SU-DHL-6 (cell line): ENCODE measurements around the gene METTL21A.
"Not testable (repeated sequence)": the region's sequence is repeated elsewhere in the genome, so short reads cannot be mapped to it uniquely, and the experiment has no call there.

Experiments used
- H2AFZ ChIP-seq: fragments of 200-600 bp; sonication (generic); 2 replicates; pipeline ENCODE4 v1.6.1; 2014; ENCODE audit warnings: low read depth, mild to moderate bottlenecking, moderate library complexity, mixed read lengths, antibody characterized with exemption, low read length; ENCODE audit not compliant: severe bottlenecking
- H3F3A ChIP-seq: fragments of 200-600 bp; shearing (Covaris generic); 2 replicates; pipeline ENCODE4 v1.6.0; 2016; ENCODE audit warnings: antibody characterized with exemption, mild to moderate bottlenecking; ENCODE audit not compliant: insufficient read depth
- H3K27ac ChIP-seq: fragments of 200-600 bp; sonication (generic); 2 replicates; pipeline ENCODE4 v1.5.1; 2016; ENCODE audit warnings: low read depth, mild to moderate bottlenecking, low read length, moderate library complexity, mixed read lengths
- H3K27me3 ChIP-seq: fragments of 200-600 bp; sonication (generic), shearing (Covaris generic); 2 replicates; pipeline ENCODE4 v1.6.0; 2014; ENCODE audit warnings: mild to moderate bottlenecking, low read length
- H3K36me3 ChIP-seq: fragments of 200-600 bp; sonication (generic); 2 replicates; pipeline ENCODE4 v1.6.1; 2014; ENCODE audit warnings: mild to moderate bottlenecking, low read length, mixed read lengths
- H3K4me2 ChIP-seq: fragments of 300-600, 200-600 bp; shearing (Covaris generic), sonication (generic); 2 replicates; pipeline ENCODE4 v1.6.0; 2014; ENCODE audit warnings: low read length, low read depth, mild to moderate bottlenecking; ENCODE audit not compliant: poor library complexity, severe bottlenecking
- H3K4me3 ChIP-seq: fragments of 200-600 bp; sonication (generic); 2 replicates; pipeline ENCODE4 v1.5.1; 2014; ENCODE audit warnings: antibody characterized with exemption, low read length, mild to moderate bottlenecking, mixed read lengths; ENCODE audit not compliant: insufficient read depth, poor library complexity, severe bottlenecking
- H3K79me2 ChIP-seq: fragments of 200-600 bp; sonication (generic); 2 replicates; pipeline ENCODE4 v1.6.1; 2014; ENCODE audit warnings: mild to moderate bottlenecking, low read length, moderate library complexity; ENCODE audit not compliant: insufficient read depth
- H3K9ac ChIP-seq: fragments of 200-600 bp; sonication (generic); 2 replicates; pipeline ENCODE4 v1.7.0; 2014; ENCODE audit warnings: mild to moderate bottlenecking, low read length
- H3K9me2 ChIP-seq: fragments of 200-600 bp; sonication (generic); replicated peaks from 2 replicates; pipeline ENCODE4 v1.6.1; 2014; ENCODE audit warnings: low read length; ENCODE audit not compliant: insufficient read depth
- H3K9me3 ChIP-seq: fragments of 200-600 bp; sonication (generic); 2 replicates; pipeline ENCODE4 v1.6.1; 2014; ENCODE audit warnings: low read length, mixed read lengths; ENCODE audit not compliant: insufficient read depth
- H4K20me1 ChIP-seq: fragments of 200-600 bp; sonication (generic); 2 replicates; pipeline ENCODE4 v1.6.1; 2014; ENCODE audit warnings: low read depth, mild to moderate bottlenecking, antibody characterized with exemption, low read length, moderate library complexity, mixed read lengths
- EZH2phosphoT487 ChIP-seq: fragments of 200-600 bp; sonication (generic), shearing (Covaris generic); conservative IDR thresholded peaks from 2 replicates; pipeline ENCODE4 v1.6.1; 2018; ENCODE audit warnings: mild to moderate bottlenecking, antibody characterized with exemption, low read length, moderate library complexity, mixed read lengths
- TF ChIP-seq, protein P1 (sequence below): fragments of 200-600 bp; sonication (generic); IDR thresholded peaks from one replicate; pipeline ENCODE4 v1.5.1; 2017; ENCODE audit warnings: antibody characterized with exemption, mild to moderate bottlenecking, low read length, moderate library complexity; ENCODE audit not compliant: insufficient read depth, poor library complexity, severe bottlenecking

The METTL21A gene

DNA sequence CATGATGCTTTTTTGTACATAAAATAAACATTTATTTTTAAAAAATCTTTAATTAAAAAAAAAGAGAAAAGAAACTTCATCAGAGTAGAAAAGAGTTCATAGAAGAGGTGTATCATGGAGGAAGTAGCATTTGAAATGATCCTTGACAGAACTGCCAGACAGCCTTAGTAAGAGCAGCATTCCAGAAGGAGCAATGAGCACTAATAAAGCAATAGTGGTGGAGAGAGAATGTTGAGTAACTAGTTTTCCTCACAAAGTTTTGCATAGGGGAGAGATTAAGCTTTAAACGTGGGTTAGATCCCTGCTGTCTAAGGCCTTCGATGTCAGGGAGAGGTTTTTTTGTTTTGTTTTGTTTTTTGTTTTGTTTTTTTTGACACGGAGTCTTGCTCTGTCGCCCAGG lies 29.8 kb upstream of the METTL21A start:
- Histone ChIP-seq H4K20me1 (no peaks in the 10 kb centered on the region), H3K9me2 (no peaks in the 10 kb centered on the region), H3K36me3 (no peaks in the 10 kb centered on the region), H3F3A (no peaks in the 10 kb centered on the region), H3K27me3 (no peaks in the 10 kb centered on the region), H3K4me2 (no peak overlapping the region), H3K27ac (no peak overlapping the region), H3K79me2 (no peaks in the 10 kb centered on the region), H2AFZ (no peak overlapping the region), H3K4me3 (no peak overlapping the region), H3K9me3 (no peaks in the 10 kb centered on the region), H3K9ac (no peak overlapping the region)
- TF ChIP-seq, protein P1, sequence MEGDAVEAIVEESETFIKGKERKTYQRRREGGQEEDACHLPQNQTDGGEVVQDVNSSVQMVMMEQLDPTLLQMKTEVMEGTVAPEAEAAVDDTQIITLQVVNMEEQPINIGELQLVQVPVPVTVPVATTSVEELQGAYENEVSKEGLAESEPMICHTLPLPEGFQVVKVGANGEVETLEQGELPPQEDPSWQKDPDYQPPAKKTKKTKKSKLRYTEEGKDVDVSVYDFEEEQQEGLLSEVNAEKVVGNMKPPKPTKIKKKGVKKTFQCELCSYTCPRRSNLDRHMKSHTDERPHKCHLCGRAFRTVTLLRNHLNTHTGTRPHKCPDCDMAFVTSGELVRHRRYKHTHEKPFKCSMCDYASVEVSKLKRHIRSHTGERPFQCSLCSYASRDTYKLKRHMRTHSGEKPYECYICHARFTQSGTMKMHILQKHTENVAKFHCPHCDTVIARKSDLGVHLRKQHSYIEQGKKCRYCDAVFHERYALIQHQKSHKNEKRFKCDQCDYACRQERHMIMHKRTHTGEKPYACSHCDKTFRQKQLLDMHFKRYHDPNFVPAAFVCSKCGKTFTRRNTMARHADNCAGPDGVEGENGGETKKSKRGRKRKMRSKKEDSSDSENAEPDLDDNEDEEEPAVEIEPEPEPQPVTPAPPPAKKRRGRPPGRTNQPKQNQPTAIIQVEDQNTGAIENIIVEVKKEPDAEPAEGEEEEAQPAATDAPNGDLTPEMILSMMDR: no peak
- no peak for TF ChIP-seq EZH2phosphoT487

DNA sequence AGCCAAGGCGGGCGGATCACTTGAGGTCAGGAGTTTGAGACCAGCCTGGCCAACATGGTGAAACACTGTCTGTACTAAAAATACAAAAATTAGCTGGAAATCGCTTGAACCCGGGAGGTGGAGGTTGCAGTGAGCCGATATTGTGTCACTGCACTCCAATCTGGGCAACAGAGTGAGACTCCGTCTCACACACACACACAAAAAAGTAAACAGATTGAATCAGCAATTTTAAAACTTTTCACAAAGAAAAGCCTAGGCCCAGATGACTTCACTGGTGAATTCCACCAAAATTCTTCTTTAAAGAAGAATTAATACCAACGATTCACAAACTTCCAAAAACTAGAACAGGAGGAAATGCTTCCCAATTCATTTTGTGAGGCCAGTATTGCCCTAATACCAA lies 21.4 kb upstream of the METTL21A start:
- H4K20me1 ChIP-seq, H3K79me2 ChIP-seq, H3K9me2 ChIP-seq, H2AFZ ChIP-seq, H3K9ac ChIP-seq, H3K27me3 ChIP-seq, H3K27ac ChIP-seq, H3K4me3 ChIP-seq, H3K9me3 ChIP-seq, H3K4me2 ChIP-seq, H3K36me3 ChIP-seq, H3F3A ChIP-seq: not testable (repeated sequence)

DNA sequence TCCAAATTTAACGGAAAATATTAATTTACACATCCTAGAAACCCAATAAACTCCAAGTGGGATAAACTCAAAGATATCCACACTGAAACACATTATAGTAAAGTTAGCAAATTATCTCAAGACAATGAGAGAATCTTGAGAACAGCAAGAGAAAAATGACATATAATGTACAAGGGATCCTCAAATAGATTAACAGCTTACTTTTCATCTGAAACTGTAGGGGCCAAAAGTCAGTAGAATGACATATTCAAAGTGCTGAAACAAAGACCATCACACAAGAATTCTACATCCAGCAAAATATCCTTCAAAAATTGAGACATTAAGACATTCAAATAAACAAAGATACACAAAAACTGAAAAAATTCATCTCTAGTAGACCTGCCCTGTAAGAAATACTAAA lies 18.7 kb upstream of the METTL21A start:
- Histone ChIP-seq H3K79me2 (no peaks in the 10 kb centered on the region), H3F3A (no peaks in the 10 kb centered on the region), H3K36me3 (no peaks in the 10 kb centered on the region), H2AFZ (no peak overlapping the region), H3K27me3 (no peaks in the 10 kb centered on the region), H3K9me2 (no peaks in the 10 kb centered on the region), H3K9ac (no peak overlapping the region), H3K27ac (no peak overlapping the region), H4K20me1 (no peaks in the 10 kb centered on the region), H3K4me3 (no peak overlapping the region), H3K9me3 (peaks cover 7% of the 10 kb centered on the region; the same call in 1 of the 2 replicates), H3K4me2 (no peak overlapping the region)
- no peak for TF ChIP-seq EZH2phosphoT487
- TF ChIP-seq, protein P1: no peak

DNA sequence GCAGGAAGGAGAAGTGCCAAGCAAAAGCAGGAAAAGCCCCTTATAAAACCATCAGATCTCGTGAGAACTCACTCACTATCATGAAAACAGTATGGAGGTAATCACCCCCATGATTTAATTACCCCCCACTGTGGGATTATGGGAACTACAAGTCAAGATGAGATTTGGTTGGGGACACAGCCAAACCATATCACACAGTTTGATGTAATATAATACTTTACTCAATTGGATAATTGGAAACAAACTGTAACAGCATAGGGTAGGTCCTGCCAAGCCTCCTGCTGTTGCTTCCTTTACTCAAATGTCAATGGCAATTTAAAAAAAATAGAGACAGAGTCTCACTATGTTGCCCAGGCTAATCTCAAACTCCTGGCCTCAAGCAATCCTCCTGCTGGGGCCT lies 15.5 kb upstream of the METTL21A start:
- Histone ChIP-seq H3K27ac (no peak overlapping the region), H3K4me3 (no peak overlapping the region), H4K20me1 (no peaks in the 10 kb centered on the region), H3K9me2 (no peaks in the 10 kb centered on the region), H3K79me2 (no peaks in the 10 kb centered on the region), H3K27me3 (no peaks in the 10 kb centered on the region), H3K9ac (no peak overlapping the region), H2AFZ (no peak overlapping the region), H3F3A (no peaks in the 10 kb centered on the region), H3K9me3 (peaks cover 7% of the 10 kb centered on the region; the same call in 1 of the 2 replicates), H3K4me2 (no peak overlapping the region), H3K36me3 (no peaks in the 10 kb centered on the region)
- no peak for TF ChIP-seq EZH2phosphoT487
- TF ChIP-seq, protein P1: no peak
